Inflammatory macrophage (primary cell): ENCODE results near the gene EIF2S1.
"Not testable (repeated sequence)": the region's sequence is repeated elsewhere in the genome, so short reads cannot be mapped to it uniquely, and the experiment has no call there.

ENCODE experiments used
- DNase-seq, 2 donors: peaks; one replicate each; pipeline ENCODE4 v3.0.0-alpha.2; 2020 to 2022

The EIF2S1 gene

GRCh38 chr14:67372833-67373232 lies 12.7 kb downstream of the EIF2S1 start:
- DNase-seq: no peak

GRCh38 chr14:67373347-67373746 lies 13.2 kb downstream of the EIF2S1 start:
- DNase-seq: no peak

- DNase-seq: peak; percentile 14 to 35
Observed at GRCh38 chr14:67377916-67378315, 17.8 kb downstream of the EIF2S1 start.

- DNase-seq: no peak
Observed at GRCh38 chr14:67385120-67385519, 25.0 kb downstream of the EIF2S1 start.

- no peak for DNase-seq
Observed at GRCh38 chr14:67385618-67386017, 25.5 kb downstream of the EIF2S1 start.

- no peak for DNase-seq
Observed at GRCh38 chr14:67387195-67387594, 27.1 kb downstream of the EIF2S1 start.

GRCh38 chr14:67389275-67389674 lies 29.1 kb downstream of the EIF2S1 start:
- no peak for DNase-seq

GRCh38 chr14:67389811-67390534 lies 29.8 kb downstream of the EIF2S1 start:
- peak; percentile 63 to 66 for DNase-seq

- no peak for DNase-seq
Observed at GRCh38 chr14:67391268-67391667, 31.1 kb downstream of the EIF2S1 start.

- no peak for DNase-seq
Observed at GRCh38 chr14:67392123-67392522, 32.0 kb downstream of the EIF2S1 start.

- no peak for DNase-seq
Observed at GRCh38 chr14:67392800-67393199, 32.7 kb downstream of the EIF2S1 start.

GRCh38 chr14:67393689-67394088 lies 33.6 kb downstream of the EIF2S1 start:
- no peak for DNase-seq

- DNase-seq: no peak
Observed at GRCh38 chr14:67395086-67395875, 35.2 kb downstream of the EIF2S1 start.

- DNase-seq: no peak
Observed at GRCh38 chr14:67395876-67396189, 35.7 kb downstream of the EIF2S1 start.

- no peak for DNase-seq
Observed at GRCh38 chr14:67396381-67396970, 36.3 kb downstream of the EIF2S1 start.

GRCh38 chr14:67397536-67397935 lies 37.4 kb downstream of the EIF2S1 start:
- no peak for DNase-seq

GRCh38 chr14:67400434-67400833 lies 40.3 kb downstream of the EIF2S1 start:
- no peak for DNase-seq

GRCh38 chr14:67405771-67406170 lies 45.6 kb downstream of the EIF2S1 start:
- no peak for DNase-seq

GRCh38 chr14:67408122-67408801 lies 48.1 kb downstream of the EIF2S1 start:
- not testable (repeated sequence) for DNase-seq

GRCh38 chr14:67409461-67409860 lies 49.3 kb downstream of the EIF2S1 start:
- DNase-seq: no peak

- no peak for DNase-seq
Observed at GRCh38 chr14:67410313-67410712, 50.2 kb downstream of the EIF2S1 start.

GRCh38 chr14:67411370-67411769 lies 51.2 kb downstream of the EIF2S1 start:
- DNase-seq: no peak

- DNase-seq: peak; percentile 30 to 67
Observed at GRCh38 chr14:67411820-67412421, 51.8 kb downstream of the EIF2S1 start, which contains the start of gene PLEK2. PLEK2 (minus strand) TSS chr14:67412165; CDS start chr14:67412059, 106 bp downstream.
